Colonic mucosa (tissue), 4 donors: ENCODE measurements around the gene HELZ. TPM values are rescaled to one million over a fixed set of nuclear protein-coding genes. Genes with fewer than 3 reads are reported as not detected.
"Not testable (repeated sequence)": the region's sequence is repeated elsewhere in the genome, so short reads cannot be mapped to it uniquely, and the experiment has no call there.

Experiments
- DNase-seq: peaks from one replicate; pipeline ENCODE4 v3.0.0-alpha.2; 2020
- H3K27ac ChIP-seq: fragments of 200-600 bp; one replicate; pipeline ENCODE4 v1.8.0; 2021
- H3K27me3 ChIP-seq: fragments of 200-600 bp; one replicate; pipeline ENCODE4 v1.8.0; 2021
- H3K36me3 ChIP-seq: fragments of 200-600 bp; one replicate; pipeline ENCODE4 v1.8.0; 2021
- H3K4me1 ChIP-seq: fragments of 200-600 bp; one replicate; pipeline ENCODE4 v1.8.0; 2021; ENCODE audit warnings: mild to moderate bottlenecking
- H3K4me3 ChIP-seq: fragments of 200-600 bp; one replicate; pipeline ENCODE4 v1.8.0; 2021
- H3K9ac ChIP-seq, 2 donors: one replicate each; pipeline ENCODE4 v1.7.0; 2013; ENCODE audit warnings: control low read depth in 2 of 2, low read depth in 2 of 2, low read length in 2 of 2
- H3K9me3 ChIP-seq: fragments of 200-600 bp; one replicate; pipeline ENCODE4 v1.8.0; 2021
- CTCF ChIP-seq: fragments of 200-600 bp; IDR thresholded peaks from one replicate; pipeline ENCODE4 v1.8.0; 2022; ENCODE audit warnings: antibody characterized with exemption, mild to moderate bottlenecking
- intact Hi-C: fragments of 100-400 bp; cut with DNase I; formaldehyde crosslinking; loops from one replicate; pipeline ENCODE4 v1.14.1; 2022
- total RNA-seq, 2 donors: library from RNA; stranded (reverse); fragmentation: NEBNext Ultra II Directional in 1 of 2; extraction: Animal tissue kit (Norgen Biotek cat#: 25700) in 1 of 2; gene quantifications; one replicate each; pipeline ENCODE4 v1.2.1, GENCODE V29; 2021
- donor health status: healthy.
- donor health status: DM: no; HTN: no; CAD: no.
- donor health status: DM: no; HTN: no; CAD: no.

HELZ gene
- total RNA-seq, 2 donors from 2014 or later, result 38.6 to 55.9 TPM

GRCh38 chr17:67132366-67132765 lies 112.6 kb downstream of the HELZ start:
- H3K9ac ChIP-seq, result no peak overlapping the region
- no peak for DNase-seq
- H3K27ac ChIP-seq, result no peak overlapping the region
- no peaks in the 10 kb centered on the region for H3K4me1 ChIP-seq
- no peak for TF ChIP-seq CTCF
- intact Hi-C loops, result no loop called here
- H3K9me3 ChIP-seq, result no peaks in the 10 kb centered on the region
- H3K27me3 ChIP-seq, result no peaks in the 10 kb centered on the region
- H3K36me3 ChIP-seq, result peaks cover 3% of the 10 kb centered on the region
- no peak overlapping the region for H3K4me3 ChIP-seq

- Histone ChIP-seq H3K36me3 (no peaks in the 10 kb centered on the region), H3K27me3 (no peaks in the 10 kb centered on the region), H3K9ac (no peak overlapping the region), H3K9me3 (no peaks in the 10 kb centered on the region), H3K27ac (no peak overlapping the region), H3K4me1 (no peaks in the 10 kb centered on the region), H3K4me3 (no peak overlapping the region)
- DNase-seq, result no peak
- TF ChIP-seq CTCF, result no peak
- intact Hi-C loops, result no loop called here
These were observed 114.2 kb downstream of the HELZ start for GRCh38 chr17:67130768-67131167.

GRCh38 chr17:67129283-67129682 lies 115.7 kb downstream of the HELZ start:
- H3K36me3 ChIP-seq, result no peaks in the 10 kb centered on the region
- H3K9ac ChIP-seq, result no peak overlapping the region
- no peak overlapping the region for H3K4me3 ChIP-seq
- H3K27ac ChIP-seq, result no peak overlapping the region
- intact Hi-C loops, result no loop called here
- DNase-seq, result no peak
- no peaks in the 10 kb centered on the region for H3K27me3 ChIP-seq
- H3K9me3 ChIP-seq, result no peaks in the 10 kb centered on the region
- no peaks in the 10 kb centered on the region for H3K4me1 ChIP-seq
- TF ChIP-seq CTCF, result no peak

GRCh38 chr17:67128700-67129099 lies 116.3 kb downstream of the HELZ start:
- no peak overlapping the region for H3K27ac ChIP-seq
- H3K9me3 ChIP-seq, result no peaks in the 10 kb centered on the region
- intact Hi-C loops, result no loop called here
- H3K4me3 ChIP-seq, result no peak overlapping the region
- H3K4me1 ChIP-seq, result no peaks in the 10 kb centered on the region
- H3K9ac ChIP-seq, result no peak overlapping the region
- DNase-seq, result no peak
- no peaks in the 10 kb centered on the region for H3K27me3 ChIP-seq
- no peaks in the 10 kb centered on the region for H3K36me3 ChIP-seq
- no peak for TF ChIP-seq CTCF

GRCh38 chr17:67127925-67128324 lies 117.1 kb downstream of the HELZ start:
- no peaks in the 10 kb centered on the region for H3K9me3 ChIP-seq
- no peak overlapping the region for H3K27ac ChIP-seq
- no peak for TF ChIP-seq CTCF
- H3K27me3 ChIP-seq, result no peaks in the 10 kb centered on the region
- DNase-seq, result no peak
- intact Hi-C loops, result no loop called here
- no peaks in the 10 kb centered on the region for H3K4me1 ChIP-seq
- no peaks in the 10 kb centered on the region for H3K36me3 ChIP-seq
- no peak overlapping the region for H3K9ac ChIP-seq
- H3K4me3 ChIP-seq, result no peak overlapping the region

- Histone ChIP-seq H3K27me3 (no peaks in the 10 kb centered on the region), H3K9ac (no peak overlapping the region), H3K27ac (no peak overlapping the region), H3K4me3 (no peak overlapping the region), H3K9me3 (no peaks in the 10 kb centered on the region), H3K4me1 (no peaks in the 10 kb centered on the region), H3K36me3 (no peaks in the 10 kb centered on the region)
- intact Hi-C loops, result no loop called here
- no peak for DNase-seq
- TF ChIP-seq CTCF, result no peak
These were observed 118.0 kb downstream of the HELZ start for GRCh38 chr17:67126983-67127382.

GRCh38 chr17:67126543-67126942 lies 118.5 kb downstream of the HELZ start:
- H3K4me1 ChIP-seq, H3K36me3 ChIP-seq, H3K9me3 ChIP-seq, H3K9ac ChIP-seq, DNase-seq, H3K27ac ChIP-seq, H3K27me3 ChIP-seq, intact Hi-C loops, H3K4me3 ChIP-seq: not testable (repeated sequence)
